Activated T-cell treated with anti-CD3 and anti-CD28 coated beads for 1 hour (primary cell): Measurements from ENCODE around the gene SRSF4.
"Not testable (repeated sequence)": the region's sequence is repeated elsewhere in the genome, so short reads cannot be mapped to it uniquely, and the experiment has no call there.

Source experiments
- DNase-seq: peaks from one replicate; pipeline ENCODE4 v3.0.0-alpha.2; 2020; ENCODE audit warnings: low read depth

SRSF4 gene

DNA sequence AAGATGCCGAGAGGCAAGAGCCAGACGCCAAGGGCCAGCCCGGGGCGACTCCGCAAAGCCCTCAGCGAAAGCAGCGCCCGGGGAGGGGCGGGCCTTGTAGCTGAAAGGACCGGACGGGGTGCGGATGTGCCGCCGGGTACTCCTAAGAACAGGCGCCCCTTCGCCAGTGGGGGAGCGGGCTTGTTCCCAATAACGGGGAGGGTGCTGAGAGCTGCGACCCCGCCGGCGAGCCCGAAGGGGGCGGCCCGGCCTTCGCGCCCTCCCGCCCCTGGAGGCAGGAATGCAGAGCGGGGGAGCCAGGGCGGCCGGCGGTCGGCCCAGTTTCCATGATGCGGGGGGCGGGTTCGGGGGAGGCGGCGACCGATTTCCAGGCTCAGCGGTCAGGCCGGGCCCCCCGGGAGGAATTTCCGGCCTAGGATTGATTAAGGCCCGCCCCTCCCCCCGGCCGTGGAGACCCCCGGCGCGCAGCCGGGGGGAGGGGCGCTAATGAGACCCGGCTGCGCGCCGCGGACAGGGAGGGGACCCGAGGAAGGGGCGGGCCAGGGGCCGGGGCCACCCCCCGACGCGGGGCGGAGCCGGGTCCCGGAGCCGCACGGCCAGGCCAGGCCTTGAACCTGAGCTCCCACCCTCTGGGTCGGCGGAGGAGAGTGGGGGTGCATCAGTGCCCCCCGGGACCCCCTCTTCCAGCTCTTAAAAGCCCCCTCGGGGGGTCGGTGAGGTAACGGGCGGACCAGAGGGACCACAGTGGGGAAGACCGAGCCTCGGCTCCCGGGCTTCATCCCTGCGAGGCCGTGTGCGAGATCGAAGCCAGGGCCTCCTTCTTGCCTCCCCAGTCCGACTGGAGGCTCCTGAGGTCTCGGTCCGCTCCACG lies 57.1 kb downstream of the SRSF4 start:
- DNase-seq, result peak; percentile 35

DNA sequence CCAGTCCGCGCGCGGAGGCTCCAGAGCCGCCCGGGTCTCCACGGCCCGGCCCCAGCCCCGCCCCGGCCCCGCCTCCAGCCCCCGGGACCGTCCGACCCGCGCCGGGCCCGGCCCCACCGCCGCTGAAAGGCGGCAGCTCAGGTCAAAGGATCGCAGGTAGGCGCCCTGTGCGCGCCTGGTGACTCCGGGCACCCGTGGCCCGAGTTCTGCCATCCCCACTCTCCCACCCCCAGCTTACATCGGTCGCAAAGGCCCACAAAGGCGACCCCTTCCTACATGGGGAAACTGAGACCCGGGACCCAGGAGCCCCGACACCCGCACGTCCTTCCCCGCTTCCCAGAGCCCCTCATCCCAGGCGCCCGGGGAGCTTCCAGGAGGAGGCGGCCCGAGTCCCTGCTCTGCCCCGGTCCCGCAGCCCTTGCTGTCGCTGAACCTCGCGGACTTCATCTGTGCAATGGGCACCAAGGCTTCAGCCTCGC lies 57.8 kb downstream of the SRSF4 start, which contains the start of gene TMEM200B:
Gene TMEM200B (minus strand): TSS at position 17 of the 479 bp plus-strand sequence. CDS start 2,075 bp downstream, outside the sequence.
- no peak for DNase-seq

DNA sequence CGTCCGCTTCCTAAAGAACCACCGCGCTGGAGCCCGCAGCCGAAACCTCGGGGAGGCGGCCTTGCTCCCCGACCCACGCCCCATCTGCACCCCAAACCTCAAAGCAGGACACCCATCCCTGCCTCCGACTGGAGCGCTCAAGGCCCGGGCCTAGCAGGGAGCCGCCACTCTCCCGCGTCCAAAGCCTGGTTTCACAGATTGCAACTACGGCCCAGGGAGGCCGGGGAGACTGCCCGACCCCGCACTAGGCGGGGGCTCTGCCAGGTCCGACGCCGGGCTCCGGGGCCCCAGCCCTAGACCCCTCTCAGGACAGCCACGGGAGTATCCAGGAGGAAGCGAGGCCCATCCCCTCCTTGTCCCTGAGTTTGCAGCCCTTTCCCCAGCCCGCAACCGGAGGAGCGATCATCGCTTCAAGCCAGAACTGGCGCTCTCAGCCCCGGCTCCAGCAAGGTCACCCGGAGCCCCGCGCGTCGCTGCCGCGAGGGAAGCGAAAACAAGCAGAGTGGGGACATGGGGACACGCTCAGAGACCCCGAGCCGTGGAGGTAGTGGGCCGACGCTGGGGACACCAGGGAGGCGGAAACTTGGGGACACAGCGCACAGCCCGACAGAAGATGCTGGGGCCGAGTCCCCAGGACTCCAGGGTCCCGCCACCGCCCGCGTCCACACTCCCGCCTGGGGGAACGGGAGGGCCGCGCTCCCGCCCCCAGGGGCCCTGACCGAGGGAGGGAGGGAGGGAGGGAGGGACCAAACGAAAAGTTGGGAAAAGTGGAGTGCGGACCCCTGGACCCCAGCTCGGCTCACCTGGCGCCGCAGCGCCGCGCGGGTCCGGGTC lies 58.4 kb downstream of the SRSF4 start:
- no peak for DNase-seq

DNA sequence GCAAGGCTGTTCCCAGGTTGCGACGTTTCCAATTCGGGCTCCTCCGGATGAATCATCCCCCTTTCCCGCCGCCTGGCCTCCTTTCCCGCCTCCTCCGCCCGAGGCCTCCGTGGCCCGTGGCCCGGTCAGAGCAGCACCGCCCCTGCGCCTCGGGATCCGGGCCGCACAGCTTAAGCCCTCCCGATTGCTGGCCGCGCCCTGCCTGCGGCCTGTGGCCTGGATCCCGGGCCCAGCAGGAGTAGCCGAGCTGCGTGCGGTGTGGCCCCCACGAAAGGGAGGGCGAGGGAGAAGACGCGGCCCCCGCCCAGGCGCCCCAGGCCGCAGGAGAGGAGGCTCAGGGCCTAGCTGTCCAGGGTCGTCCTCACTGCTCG lies 59.0 kb downstream of the SRSF4 start:
- DNase-seq, result no peak

DNA sequence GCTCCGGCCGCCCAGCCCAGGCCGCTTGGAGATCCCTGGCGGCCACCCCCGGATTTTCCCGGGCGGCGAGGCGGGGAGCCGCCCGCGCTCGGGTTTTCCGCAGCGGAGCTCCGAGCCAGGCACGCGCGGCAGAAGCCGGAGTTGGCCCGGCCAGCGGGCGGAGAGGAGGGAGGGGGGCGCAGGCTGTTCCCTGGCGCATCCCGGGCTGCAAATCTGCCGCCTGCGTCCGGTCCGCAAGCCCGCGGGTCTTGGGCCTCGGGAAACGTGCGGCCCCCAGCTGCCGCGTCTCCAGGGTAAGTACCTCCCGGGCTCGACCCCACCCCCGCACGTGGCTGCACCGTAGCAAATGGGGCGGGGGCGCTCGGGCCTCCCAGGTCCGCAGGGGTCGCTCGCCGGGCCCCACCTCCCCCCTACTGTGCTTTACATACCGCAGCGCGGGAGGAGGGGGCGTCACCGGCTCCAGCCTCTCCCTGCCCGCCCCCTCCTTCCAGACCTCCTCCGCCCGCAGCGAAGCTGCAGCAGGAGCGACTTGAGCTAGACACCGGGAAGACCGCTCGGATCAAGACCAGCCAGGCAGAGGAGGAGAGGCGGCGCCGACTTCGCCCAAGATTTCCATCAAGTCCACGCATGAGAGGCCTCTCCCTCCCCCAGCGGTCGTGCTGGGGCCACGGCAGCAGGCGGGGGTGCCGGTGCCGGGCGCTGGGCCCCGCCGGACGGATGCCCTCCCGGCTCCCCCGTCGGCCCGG lies 59.6 kb downstream of the SRSF4 start:
- no peak for DNase-seq

DNA sequence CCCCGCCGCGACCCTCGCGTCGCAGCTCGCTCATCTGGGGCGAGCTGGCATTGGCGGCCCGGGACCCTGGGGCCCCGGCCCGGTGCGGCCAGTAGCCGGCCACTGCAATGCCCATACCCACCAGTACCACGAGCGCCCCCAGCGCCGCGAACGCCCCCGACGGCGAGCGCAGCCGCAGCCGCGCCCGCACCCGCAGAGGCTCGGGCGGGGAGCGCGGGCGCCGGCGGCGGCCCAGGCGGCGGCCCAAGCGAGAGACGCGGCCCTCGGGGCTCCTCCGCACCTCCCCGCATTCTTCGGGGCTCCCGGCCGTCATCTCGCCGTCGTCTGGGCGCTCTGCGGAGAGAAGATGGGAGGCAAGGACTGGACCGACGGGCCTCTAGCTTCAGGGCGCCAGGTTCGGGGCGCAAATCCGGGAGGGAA lies 60.2 kb downstream of the SRSF4 start:
- no peak for DNase-seq

DNA sequence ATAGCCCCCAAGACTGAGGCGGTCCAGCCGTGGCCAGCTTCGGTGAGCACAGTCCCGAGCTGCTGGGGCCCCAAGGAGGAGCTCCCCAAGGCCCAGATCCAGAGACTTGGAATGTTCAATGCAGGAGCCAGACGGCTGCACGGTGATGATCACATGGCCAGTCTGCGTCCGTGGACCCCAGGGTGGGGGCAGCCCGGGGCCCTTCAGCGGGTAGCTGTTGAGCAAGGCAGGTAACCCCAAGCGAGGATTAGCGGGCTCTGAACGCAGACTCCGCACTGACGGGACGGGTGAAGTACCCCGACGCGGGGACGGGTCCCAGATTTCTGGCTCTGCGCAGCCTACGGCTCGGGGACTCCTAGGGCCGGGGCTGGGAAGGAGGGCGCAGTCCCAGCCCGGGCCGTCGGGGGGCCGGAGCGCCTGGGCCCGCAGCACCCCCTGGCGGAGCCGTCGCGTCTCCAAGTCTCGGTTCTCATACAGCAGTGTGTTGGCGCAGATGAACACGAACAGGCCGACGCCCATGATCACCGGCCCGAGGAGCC lies 60.7 kb downstream of the SRSF4 start:
- peak; percentile 53 for DNase-seq

DNA sequence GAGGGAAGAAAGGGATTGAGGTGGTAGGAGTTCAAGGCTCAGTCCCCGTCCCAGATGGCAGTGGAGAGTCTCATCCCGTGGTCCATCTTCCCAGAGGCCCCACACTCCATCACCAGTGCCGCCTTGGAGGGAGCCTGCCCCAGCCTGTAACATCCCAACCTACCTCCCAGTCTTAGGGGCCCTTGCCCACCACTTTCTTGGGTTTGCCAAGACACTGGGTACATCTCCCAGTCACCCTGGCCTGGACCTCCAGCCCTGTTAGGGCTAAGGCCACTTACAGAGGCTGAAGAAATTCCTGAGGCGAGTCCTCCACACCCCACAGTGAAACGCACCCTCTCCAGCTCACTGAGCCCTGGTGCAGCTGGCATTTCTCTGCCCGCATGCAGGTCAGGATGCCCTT lies 61.3 kb downstream of the SRSF4 start:
- DNase-seq, result no peak

DNA sequence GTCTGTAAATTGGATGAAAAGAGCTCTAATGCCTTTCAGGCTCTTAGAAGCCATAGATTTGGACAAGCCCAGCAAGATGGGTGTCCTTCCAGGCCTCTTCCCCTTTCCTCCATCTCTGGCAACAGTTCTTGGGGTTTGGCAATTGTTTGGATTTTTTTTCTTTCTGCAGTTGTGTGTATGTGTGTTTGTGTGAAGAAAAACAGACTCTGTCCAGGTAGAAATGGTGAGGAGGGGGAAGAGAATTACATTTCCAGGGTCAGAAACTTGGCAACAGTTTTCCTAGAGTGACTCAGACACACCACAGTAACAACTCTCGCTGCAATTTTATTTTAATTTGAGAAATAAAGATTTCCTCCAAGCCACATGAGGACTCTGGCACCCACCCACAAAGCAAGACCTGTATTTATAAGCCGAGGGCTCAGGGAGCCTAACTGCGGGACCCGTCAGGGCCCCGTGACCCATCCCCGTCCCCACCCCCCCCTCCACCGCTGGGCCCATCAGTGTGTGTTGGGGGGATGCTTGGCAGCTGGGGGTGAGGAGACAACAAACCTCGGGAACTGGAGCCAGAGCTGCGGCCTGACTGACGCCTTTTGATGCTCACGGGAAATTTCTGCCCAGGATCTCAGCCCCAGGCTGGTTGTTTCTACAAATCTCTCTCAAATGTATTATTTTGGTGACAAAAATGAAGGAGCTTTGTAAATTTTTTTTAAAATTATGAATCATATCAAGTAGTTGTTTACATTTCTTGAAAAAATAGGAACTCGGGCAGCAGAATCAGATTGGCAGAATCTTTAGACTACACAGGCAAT lies 62.4 kb downstream of the SRSF4 start:
- DNase-seq, result no peak

DNA sequence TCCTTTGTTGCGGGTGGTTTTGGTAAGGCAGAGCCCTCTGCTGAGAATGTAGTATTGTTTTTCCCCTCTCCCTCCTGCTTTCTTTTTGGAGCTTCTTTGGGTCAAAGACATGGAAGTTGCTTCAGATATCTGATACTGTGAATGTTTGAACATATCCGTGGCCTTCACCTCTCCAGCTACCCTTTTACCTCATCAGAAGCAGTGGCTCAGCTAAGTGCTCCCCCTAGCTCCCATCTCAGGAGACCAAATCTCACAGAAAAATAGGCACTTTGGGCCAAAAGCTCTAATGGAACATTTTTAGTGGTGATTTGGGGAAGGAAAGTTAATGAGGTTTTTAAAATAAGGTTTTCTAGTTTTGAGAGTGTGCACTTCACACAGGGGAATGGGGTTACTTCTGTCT lies 64.3 kb downstream of the SRSF4 start:
- DNase-seq, result no peak

DNA sequence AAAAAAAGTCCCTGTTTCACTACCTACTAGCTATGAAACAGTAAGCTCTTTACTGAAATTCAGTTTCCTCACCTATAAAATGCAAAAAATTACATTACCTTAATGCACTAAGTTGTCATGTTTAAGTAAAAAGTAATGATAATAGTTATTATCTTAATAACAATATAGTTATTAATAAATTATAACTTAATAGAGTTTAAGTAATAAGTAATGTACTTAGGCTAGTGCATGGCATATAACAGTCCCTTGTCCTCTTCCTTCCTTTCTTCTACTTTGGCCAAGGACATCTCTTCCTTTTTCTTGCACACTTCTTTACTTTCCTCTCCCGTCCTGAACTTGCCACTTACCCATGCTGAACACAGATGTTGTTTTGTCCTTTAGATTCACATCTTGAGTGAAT lies 67.0 kb downstream of the SRSF4 start:
- DNase-seq, result no peak

DNA sequence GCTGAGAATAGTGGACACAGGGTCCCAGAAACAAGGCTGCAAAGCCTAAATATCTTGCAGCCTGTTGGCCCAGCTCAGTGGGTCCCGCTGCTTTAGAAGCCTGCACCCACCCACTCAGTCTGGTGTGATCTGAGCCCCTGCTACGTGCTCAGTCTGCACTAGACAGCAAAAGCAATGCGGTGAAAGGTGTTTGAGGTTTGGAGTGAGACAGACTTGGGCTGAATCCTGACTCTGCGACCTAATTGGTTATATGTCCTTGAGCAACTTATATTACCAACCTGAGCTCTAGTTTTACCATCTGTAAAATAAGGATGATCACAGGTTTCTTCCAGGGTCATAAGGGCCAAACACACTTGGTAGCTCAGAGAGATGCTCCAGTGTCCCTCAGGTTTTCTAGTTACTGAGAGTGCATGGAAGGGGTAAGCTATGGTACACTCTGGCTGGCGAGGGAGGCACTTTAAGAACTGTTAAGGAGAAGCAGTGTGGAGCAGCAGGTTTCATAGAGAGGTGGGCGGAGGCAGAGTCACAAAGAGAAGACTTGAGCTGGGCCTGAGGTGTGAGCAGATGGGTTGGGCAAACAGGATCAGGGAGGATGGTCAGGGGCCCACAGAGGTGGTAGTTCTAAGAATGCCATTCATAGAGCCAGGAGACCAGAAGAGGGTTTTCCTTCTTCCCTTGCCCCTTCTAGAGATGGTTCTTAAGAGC lies 68.1 kb downstream of the SRSF4 start:
- no peak for DNase-seq

DNA sequence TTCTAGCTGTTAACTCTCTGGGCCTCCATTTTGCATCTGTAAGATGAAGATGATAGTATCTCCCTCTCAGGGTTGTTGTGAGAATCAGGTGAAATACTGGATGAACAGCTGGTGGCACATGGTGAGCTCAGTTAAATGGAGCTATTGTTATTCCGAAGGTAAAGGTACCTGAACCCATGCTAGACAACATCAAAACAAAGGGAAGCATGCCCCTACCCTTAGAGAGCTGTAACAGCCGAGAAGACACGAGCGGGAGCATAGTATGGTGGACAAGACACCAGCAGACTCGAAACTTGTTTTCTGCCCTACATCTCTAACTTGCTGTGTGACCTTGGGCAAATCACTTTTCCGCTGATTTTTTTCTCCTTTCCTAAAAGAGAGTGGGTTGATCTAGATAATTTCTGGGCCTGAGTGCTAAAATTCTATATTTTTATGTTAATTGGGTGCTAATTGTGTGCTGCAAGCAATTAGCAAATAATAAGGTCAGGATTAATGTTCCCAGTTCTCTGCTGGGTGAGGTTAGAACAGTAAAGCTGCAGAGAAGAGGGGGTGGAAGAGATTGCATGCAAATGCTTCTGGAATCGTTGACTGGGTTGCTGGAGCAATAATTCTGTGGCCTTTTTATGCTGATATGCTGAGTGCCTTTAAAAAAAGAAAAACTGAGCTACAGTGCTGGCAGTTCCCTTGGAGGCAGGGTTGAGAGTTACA lies 68.8 kb downstream of the SRSF4 start:
- no peak for DNase-seq

DNA sequence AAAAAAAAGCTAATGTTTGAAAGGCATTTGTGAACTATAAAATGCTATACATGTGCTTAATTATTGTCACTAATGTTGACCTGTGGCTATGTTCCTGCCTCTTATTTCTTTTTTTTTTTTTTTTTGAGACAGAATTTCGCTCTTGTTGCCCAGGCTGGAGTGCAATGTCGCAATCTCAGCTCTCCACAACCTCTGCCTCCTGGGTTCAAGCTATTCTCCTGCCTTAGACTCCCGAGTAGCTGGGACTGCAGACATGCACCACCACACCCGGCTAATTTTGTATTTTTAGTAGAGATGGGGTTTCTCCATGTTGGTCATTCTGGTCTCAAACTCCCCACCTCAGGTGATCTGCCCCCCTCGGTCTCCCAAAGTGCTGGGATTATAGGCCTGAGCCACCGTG lies 73.7 kb downstream of the SRSF4 start:
- not testable (repeated sequence) for DNase-seq

DNA sequence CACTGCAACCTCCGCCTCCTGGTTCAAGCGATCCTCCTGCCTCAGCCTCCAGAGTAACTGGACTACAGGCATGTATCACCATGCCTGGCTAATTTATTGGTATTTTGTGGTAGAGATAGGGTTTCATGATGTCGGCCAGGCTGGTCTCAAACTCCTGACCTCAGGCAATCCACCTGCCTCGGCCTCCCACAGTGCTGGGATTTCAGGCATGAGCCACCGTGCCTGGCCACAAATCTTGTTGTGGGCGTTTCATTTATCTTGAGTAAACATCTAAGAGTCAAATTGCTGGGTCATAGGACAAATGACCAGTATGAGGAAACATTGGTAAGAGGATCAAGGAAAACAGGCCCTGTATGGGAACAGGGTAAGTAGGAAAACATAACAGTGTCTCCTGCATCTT lies 75.9 kb downstream of the SRSF4 start:
- DNase-seq, result no peak

DNA sequence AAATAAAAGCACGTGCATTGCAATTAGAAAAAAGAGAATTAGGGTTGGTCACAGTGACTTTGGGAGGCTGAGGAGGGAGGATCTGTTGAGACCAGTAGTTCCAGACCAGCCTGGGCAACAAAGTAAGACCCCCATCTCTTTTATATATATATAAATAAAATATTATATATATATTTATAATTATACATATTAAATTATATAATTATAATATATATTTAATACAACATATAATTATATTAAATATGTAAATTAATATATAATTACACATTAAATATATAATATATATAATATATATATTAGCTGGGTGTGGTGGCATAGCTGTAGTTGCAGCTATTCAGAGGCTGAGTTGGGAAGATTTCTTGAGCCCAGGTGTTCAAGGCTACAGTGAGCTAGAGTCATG lies 81.2 kb downstream of the SRSF4 start:
- no peak for DNase-seq

DNA sequence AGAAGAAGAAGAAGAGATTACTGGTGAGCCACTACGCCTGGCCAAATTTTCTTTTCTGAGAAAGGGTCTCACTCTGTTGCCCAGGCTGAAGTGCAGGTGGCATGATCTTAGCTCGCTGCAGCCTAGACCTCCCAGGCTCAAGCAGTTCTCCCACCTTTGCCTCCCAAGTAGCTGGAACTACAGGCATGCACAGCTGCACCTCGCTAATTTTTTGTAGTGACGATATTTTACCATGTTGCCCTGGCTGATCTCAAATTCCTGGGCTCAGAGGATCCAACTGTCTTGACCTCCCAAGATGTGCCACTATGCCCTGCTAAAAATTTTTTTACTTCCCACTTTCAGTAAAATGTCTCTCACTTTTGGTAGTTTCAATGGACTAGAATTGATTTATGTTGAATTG lies 82.4 kb downstream of the SRSF4 start:
- no peak for DNase-seq
